Keratinocyte (primary cell): ENCODE data around the gene SLC25A25.

Experiments used
- EZH2 ChIP-seq: IDR thresholded peaks from one replicate; pipeline ENCODE4 v1.6.1; 2012; ENCODE audit warnings: inconsistent platforms, mild to moderate bottlenecking, low read length, moderate library complexity
- TF ChIP-seq, protein P1 (sequence below), 3 experiments: IDR thresholded peaks in 1 of 3; conservative IDR thresholded peaks in 1 of 3; optimal IDR thresholded peaks in 1 of 3; 2 replicates in 2 of 3; 3 replicates in 1 of 3; pipeline versions ENCODE3 to v1.5.1; 2011; ENCODE audit warnings: low read length in 3 of 3, mild to moderate bottlenecking in 3 of 3, moderate library complexity in 2 of 3, control low read depth in 1 of 3, inconsistent platforms in 1 of 3; ENCODE audit not compliant: insufficient read depth in 2 of 3; ENCODE audit errors: extremely low read depth in 1 of 3

DNA sequence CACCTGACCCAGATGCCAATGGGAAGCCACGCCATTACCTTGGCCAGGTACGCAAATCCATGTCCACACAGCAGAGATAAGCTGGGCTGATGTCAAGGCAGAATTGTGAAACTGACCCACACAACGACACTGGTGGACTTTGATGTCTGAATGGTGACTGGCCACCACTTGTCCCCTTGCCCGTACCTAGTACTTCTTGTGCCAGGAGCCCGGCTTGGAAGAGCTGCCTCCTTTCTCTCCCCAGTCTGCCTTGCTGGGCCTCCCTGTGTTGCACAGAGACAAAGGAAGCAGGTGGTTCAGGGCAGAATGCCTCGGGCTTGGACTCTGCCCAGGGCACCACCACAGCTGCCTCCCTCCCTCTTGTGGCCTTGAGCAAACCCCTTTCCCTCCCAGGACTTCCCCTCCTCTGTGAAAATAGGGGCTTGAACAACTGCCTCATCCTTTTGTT lies 36.2 kb downstream of the SLC25A25 start:
- TF ChIP-seq, protein P1, sequence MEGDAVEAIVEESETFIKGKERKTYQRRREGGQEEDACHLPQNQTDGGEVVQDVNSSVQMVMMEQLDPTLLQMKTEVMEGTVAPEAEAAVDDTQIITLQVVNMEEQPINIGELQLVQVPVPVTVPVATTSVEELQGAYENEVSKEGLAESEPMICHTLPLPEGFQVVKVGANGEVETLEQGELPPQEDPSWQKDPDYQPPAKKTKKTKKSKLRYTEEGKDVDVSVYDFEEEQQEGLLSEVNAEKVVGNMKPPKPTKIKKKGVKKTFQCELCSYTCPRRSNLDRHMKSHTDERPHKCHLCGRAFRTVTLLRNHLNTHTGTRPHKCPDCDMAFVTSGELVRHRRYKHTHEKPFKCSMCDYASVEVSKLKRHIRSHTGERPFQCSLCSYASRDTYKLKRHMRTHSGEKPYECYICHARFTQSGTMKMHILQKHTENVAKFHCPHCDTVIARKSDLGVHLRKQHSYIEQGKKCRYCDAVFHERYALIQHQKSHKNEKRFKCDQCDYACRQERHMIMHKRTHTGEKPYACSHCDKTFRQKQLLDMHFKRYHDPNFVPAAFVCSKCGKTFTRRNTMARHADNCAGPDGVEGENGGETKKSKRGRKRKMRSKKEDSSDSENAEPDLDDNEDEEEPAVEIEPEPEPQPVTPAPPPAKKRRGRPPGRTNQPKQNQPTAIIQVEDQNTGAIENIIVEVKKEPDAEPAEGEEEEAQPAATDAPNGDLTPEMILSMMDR (optimal IDR thresholded peaks at IDR 0.05 in 1 of 3, IDR thresholded peaks at IDR 0.05 in 1 of 3, conservative IDR thresholded peaks at IDR 0.05 in 1 of 3; ENCODE audit: extremely low read depth in 1 of 3, insufficient read depth in 2 of 3, low read length in 3 of 3): no peak
- TF ChIP-seq EZH2: no peak
